Nephron (organoid): ENCODE measurements around the gene ZAR1.
A peak's percentile ranks its signal among the peaks of the same experiment; 100 is the strongest.

Experiments used
- H3K27ac Mint-ChIP-seq, 3 experiments: 2 replicates each; pipeline ENCODE4 v1.8.0; 2020; ENCODE audit warnings: mixed read lengths in 3 of 3, mild to moderate bottlenecking in 2 of 3, moderate library complexity in 1 of 3
- H3K27me3 Mint-ChIP-seq: 2 replicates; pipeline ENCODE4 v1.8.0; 2021; ENCODE audit warnings: low read depth, mild to moderate bottlenecking, moderate library complexity, mixed read lengths
- H3K36me3 Mint-ChIP-seq: 2 replicates; pipeline ENCODE4 v1.8.0; 2020; ENCODE audit warnings: low read depth, mixed read lengths
- H3K4me1 Mint-ChIP-seq: 2 replicates; pipeline ENCODE4 v1.8.0; 2020; ENCODE audit warnings: mixed read lengths
- H3K4me3 Mint-ChIP-seq, 3 experiments: 2 replicates each; pipeline ENCODE4 v1.8.0; 2020; ENCODE audit warnings: mild to moderate bottlenecking in 3 of 3, mixed read lengths in 3 of 3, moderate library complexity in 2 of 3
- H3K9me3 Mint-ChIP-seq: 2 replicates; pipeline ENCODE4 v1.8.0; 2020; ENCODE audit warnings: mixed read lengths
- TF ChIP-seq, protein P1 (sequence below), 3 experiments: fragments of 200-600 bp; sonication (generic); IDR thresholded peaks; one replicate each; pipeline ENCODE4 v1.5.0; 2021; ENCODE audit warnings: antibody characterized with exemption in 3 of 3; ENCODE audit not compliant: unreplicated experiment in 3 of 3

ZAR1 gene

GRCh38 chr4:48483777-48484493 is 6.1 kb upstream of the ZAR1 start:
- Mint-ChIP-seq H3K4me1 (no peaks in the 10 kb centered on the region), H3K9me3 (peaks cover 6% of the 10 kb centered on the region), H3K27ac (no peak overlapping the region), H3K4me3 (peak overlapping the region; percentile 64 to 79 (median 72)), H3K36me3 (peaks cover 5% of the 10 kb centered on the region), H3K27me3 (peaks cover 79% of the 10 kb centered on the region)
- TF ChIP-seq, protein P1, sequence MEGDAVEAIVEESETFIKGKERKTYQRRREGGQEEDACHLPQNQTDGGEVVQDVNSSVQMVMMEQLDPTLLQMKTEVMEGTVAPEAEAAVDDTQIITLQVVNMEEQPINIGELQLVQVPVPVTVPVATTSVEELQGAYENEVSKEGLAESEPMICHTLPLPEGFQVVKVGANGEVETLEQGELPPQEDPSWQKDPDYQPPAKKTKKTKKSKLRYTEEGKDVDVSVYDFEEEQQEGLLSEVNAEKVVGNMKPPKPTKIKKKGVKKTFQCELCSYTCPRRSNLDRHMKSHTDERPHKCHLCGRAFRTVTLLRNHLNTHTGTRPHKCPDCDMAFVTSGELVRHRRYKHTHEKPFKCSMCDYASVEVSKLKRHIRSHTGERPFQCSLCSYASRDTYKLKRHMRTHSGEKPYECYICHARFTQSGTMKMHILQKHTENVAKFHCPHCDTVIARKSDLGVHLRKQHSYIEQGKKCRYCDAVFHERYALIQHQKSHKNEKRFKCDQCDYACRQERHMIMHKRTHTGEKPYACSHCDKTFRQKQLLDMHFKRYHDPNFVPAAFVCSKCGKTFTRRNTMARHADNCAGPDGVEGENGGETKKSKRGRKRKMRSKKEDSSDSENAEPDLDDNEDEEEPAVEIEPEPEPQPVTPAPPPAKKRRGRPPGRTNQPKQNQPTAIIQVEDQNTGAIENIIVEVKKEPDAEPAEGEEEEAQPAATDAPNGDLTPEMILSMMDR (IDR thresholded peaks at IDR 0.05; ENCODE audit: unreplicated experiment in 3 of 3): no peak

DNA sequence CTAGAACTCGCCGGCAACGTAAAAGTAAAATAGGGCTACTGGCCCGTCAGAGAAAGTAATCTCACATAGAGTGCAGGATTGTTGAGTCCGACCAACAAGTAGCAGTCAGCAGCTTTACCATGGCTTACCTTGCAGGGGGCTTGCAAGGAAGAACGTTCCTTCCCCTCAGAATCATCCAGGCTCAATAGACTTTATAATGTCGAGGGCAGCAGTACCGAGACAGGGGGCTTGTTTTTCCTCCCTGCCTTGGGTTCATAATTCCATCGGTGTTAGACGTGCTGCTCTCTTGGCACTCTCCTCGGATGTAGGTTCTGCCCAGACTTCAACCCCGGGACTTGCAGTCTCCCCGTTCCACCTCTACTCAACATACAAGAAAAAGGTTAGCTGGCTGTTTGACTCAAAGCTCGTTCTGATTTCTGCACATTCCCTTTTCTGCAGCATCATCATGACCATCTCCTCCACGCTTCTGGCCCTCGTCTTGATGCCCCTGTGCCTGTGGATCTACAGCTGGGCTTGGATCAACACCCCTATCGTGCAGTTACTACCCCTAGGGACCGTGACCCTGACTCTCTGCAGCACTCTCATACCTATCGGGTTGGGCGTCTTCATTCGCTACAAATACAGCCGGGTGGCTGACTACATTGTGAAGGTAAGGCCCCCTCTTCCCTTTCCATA is 5.4 kb upstream of the ZAR1 start:
- Mint-ChIP-seq H3K4me1 (no peaks in the 10 kb centered on the region), H3K36me3 (peaks cover 5% of the 10 kb centered on the region), H3K27ac (no peak overlapping the region), H3K27me3 (peaks cover 86% of the 10 kb centered on the region), H3K9me3 (peaks cover 6% of the 10 kb centered on the region), H3K4me3 (peak overlapping the region; percentile 64 to 79 (median 72))
- TF ChIP-seq, protein P1 (IDR thresholded peaks at IDR 0.05; ENCODE audit: unreplicated experiment in 3 of 3): no peak

GRCh38 chr4:48489683-48490011 is 405 bp upstream of the ZAR1 start:
- Mint-ChIP-seq H3K27ac (no peak overlapping the region), H3K36me3 (peaks cover 5% of the 10 kb centered on the region), H3K4me3 (peak overlapping the region; percentile 53 to 69 (median 67)), H3K9me3 (peaks cover 6% of the 10 kb centered on the region), H3K27me3 (peaks cover 82% of the 10 kb centered on the region), H3K4me1 (no peaks in the 10 kb centered on the region)
- TF ChIP-seq, protein P1 (IDR thresholded peaks at IDR 0.05; ENCODE audit: unreplicated experiment in 3 of 3): no peak

DNA sequence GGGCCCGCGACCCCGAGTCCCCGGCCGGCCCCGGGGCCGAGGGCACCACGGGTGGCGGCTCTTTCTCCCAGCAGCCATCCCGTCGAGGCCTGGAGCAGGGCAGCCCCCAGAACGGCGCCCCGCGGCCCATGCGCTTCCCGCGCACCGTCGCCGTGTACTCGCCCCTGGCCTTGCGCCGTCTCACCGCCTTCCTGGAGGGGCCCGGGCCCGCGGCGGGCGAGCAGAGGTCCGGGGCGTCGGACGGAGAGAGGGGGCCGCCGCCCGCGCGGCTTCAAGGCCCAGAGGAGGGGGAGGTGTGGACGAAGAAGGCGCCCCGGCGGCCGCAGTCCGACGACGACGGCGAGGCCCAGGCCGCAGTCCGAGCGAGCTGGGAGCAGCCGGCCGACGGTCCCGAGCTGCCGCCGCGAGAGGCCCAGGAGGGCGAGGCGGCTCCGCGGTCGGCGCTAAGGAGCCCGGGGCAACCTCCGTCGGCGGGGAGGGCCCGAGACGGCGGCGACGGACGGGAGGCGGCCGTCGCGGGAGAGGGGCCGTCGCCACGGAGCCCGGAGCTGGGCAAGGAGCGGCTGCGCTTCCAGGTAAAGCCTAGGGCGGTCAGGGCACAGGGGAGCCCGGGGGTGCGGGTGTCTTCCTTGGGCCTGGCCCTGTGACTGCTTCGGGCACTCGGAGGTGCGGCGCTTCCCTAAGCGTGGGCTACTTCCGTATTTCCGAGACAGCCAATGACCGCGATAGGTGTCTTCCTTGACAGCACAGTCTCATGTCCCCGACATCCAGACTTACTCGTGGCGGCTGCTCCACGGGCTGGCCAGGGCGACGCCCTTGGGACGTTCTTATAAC is 845 bp downstream of the ZAR1 start:
- Mint-ChIP-seq H3K9me3 (peaks cover 2% of the 10 kb centered on the region), H3K36me3 (peaks cover 11% of the 10 kb centered on the region), H3K27ac (no peak overlapping the region), H3K4me1 (no peaks in the 10 kb centered on the region), H3K4me3 (peak overlapping the region in 1 of 3 experiments; percentile 11), H3K27me3 (peaks cover 70% of the 10 kb centered on the region)
- TF ChIP-seq, protein P1 (IDR thresholded peaks at IDR 0.05; ENCODE audit: unreplicated experiment in 3 of 3): no peak

- no peaks in the 10 kb centered on the region for H3K4me1 Mint-ChIP-seq
- TF ChIP-seq, protein P1 (IDR thresholded peaks at IDR 0.05; ENCODE audit: unreplicated experiment in 3 of 3): no peak
- peak overlapping the region in 1 of 3 experiments; percentile 44 for H3K27ac Mint-ChIP-seq
- H3K4me3 Mint-ChIP-seq: peak overlapping the region; percentile 8 to 38 (median 11)
- H3K27me3 Mint-ChIP-seq: peaks cover 65% of the 10 kb centered on the region
- H3K36me3 Mint-ChIP-seq: peaks cover 15% of the 10 kb centered on the region
- peaks cover 2% of the 10 kb centered on the region for H3K9me3 Mint-ChIP-seq
Measured at GRCh38 chr4:48491514-48492176, 1.6 kb downstream of the ZAR1 start.
